GM20000 (cell line): ENCODE data around the gene KRTAP5-2.

Experiments used
- DNase-seq: peaks from one replicate; pipeline ENCODE4 v3.0.0; 2012; ENCODE audit warnings: low spot score
- TF ChIP-seq, protein P1 (sequence below): IDR thresholded peaks from 2 replicates; pipeline ENCODE4 v1.5.1; 2012; ENCODE audit warnings: mild to moderate bottlenecking, control low read depth; ENCODE audit errors: extremely low read depth, missing control alignments

The KRTAP5-2 gene

DNA sequence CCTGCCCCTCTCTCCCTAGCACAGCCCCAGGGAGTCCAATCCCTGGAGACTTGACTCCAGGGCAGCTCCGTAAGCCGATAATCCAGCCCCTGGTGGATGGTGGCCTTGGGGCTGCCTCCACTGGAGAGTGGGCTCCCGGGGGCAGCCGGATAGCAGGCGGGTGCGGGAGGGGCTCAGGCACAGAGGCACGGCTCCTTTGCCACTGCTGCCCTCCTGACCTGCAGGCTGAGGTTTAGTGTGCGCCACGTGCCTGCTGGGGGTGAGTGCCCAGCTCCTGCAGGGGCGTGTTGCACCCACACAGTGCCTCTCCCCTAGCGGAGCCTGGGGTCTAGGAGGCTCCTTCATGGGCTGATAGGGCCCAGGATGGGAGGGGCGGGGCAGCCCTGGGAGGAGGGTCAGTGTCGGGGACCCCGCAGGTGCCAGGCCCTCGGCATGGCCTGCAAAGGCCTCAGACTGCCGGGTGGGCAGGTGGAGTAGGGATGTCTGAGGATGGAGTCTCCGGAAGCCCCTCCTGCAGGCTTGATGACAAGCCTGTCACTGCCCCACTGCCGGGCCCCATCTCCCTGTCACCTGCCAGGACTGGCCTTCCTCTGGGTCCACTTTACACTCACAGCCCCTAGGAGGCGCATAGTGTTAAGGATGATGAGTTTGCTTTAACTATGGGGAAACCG lies 31.6 kb downstream of the KRTAP5-2 start:
- DNase-seq = no peak
- TF ChIP-seq, protein P1, sequence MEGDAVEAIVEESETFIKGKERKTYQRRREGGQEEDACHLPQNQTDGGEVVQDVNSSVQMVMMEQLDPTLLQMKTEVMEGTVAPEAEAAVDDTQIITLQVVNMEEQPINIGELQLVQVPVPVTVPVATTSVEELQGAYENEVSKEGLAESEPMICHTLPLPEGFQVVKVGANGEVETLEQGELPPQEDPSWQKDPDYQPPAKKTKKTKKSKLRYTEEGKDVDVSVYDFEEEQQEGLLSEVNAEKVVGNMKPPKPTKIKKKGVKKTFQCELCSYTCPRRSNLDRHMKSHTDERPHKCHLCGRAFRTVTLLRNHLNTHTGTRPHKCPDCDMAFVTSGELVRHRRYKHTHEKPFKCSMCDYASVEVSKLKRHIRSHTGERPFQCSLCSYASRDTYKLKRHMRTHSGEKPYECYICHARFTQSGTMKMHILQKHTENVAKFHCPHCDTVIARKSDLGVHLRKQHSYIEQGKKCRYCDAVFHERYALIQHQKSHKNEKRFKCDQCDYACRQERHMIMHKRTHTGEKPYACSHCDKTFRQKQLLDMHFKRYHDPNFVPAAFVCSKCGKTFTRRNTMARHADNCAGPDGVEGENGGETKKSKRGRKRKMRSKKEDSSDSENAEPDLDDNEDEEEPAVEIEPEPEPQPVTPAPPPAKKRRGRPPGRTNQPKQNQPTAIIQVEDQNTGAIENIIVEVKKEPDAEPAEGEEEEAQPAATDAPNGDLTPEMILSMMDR = no peak

DNA sequence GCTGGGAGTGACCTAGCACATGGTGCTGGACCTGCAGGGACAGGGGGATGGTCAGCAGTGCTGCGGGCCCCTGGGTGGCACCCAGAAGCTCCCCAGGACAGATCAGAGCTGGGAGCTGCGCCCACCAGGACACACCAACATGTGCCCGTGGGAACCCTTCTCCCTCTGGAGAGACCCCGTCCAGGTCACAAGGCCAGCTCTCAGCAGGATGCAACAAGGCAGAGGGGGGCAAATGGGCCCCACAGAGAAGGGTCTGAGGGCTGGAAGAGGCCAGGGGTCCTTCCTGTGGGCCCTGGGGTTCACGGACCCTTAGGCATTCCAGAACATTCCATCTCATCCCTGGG lies 32.2 kb downstream of the KRTAP5-2 start:
- DNase-seq = no peak
- TF ChIP-seq, protein P1 = no peak

DNA sequence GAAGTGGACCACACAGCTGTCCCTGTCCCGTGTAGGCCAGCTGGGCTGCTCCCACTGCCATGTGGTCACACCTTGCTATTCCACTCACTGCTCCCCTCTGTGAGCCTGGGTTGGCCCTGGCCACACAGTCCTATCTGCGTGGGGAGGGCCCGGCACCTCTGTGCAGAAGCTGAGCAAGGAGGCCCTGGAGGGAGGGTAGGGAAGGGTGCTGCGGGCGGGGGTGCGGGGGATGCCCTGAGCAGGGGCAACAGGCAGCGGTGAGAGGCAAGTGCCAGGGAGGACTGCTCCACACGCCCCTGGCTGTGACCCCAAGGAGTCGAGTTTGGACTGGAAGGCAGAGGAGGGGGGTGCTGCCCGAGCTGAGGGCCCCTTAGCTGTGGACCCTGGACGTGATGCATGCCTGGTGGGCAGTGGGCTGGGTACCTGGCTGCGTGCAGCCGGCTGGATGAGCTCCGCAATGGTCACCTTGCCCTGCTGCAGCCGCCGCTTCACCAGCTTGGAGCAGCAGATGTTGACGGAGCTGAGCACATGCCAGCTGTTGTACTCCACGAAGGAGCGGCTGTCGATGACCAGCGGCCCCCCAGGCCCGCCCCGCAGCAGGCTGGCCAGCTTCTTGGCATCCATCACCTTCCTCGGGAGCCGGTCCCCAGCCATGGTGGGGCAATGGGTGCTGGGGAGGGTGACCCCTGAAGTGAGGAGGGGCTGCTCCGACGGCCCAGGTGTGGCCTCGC lies 32.8 kb downstream of the KRTAP5-2 start:
- DNase-seq = no peak
- TF ChIP-seq, protein P1 = no peak

DNA sequence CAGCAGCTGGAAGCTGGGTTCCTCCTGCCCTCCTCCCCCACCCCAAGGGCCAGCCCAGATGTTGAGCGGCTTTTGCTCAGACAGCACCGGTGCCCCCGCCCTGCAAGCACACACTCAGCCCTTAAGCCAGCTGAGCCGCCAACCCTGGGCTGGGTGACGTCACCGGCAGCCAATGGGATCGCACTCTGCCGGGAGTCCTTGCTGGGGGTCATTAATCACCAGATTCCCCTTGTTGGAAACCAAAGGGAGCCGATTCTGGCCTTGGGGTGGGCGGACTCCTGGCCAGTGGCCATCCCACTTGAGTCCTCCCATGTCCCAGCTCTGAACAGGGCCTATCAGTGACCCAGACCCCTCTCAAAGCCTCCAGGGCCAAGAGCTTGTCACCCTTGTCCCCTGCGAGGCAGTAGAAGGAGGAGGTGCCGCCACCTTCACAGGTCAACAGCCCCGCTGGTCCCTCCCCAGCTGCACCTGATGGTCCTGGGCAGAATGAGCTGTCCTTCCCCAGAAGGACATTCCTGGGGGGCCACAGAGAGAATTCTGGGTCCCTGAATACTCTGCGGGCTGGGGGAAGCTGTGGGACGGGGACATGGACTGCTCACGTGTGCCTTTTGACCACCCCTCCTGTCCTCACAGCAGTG lies 33.4 kb downstream of the KRTAP5-2 start:
- TF ChIP-seq, protein P1 = no peak
- DNase-seq = no peak

DNA sequence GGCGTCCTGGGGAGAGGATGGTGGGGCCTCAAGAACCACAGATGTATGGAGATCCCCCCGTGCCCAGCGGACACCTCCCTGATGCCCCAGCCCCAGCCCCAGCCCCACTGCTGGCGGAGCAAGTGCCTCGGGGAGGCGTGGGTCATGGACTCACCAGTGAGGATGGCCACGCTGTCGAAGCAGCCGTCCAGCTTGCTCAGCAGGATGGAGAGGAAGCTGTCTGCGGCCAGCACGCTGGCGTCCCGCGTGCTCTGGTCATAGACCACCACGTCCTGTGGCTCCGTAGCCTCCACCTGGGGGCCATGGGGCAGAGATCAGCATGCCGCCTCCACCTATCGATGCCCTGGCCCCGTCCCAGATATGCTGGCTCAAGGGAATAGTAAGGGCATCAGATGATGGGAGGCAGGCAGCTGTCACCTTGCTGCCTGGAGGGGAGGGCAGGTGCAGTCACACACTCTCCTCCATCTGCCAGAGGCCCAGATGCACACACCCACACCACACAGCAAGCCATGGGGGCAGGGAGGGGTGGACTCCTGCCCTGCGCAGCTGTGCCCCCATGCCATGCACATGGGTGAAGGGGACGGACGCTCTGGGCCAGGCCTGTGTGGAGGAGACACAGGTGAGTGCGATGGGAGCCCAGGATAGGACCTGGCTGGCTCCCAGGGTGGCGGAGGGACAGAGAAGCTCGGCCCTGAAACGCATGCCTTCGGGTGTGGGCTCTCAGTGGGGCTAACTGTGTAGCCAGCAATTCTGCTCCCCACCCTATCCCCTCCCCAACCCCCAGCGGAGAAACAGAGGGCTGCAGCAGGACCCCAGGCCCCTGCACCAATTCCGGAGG lies 34.2 kb downstream of the KRTAP5-2 start:
- TF ChIP-seq, protein P1 = no peak
- DNase-seq = no peak

DNA sequence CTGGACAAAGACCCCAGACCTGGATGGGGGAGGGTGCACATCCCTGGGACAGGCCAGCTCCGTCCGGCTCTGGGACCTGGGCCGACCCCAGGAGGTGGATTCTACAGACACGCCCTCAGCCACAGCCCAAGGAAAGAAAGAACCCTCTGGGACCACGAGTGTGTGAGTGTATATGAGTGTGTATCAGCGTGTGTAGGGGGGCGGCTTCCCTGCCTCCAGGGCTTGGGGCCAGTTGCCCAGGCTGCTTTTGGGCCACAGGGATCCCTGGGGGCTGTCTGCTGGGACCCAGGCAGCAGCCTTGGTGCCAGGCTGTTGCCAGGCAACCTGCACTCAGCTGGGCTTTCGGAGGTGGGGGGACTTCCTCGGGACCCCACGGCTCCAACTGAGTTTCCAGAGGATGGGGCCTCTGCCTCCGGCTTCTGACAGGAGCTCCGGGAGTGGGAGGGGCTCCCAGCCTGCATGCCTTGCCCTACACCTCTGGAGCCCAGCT lies 34.9 kb downstream of the KRTAP5-2 start:
- TF ChIP-seq, protein P1 = no peak
- no peak for DNase-seq
